Lung (tissue), 12 donors: ENCODE results near the gene NSA2. TPM values are rescaled to one million over a fixed set of nuclear protein-coding genes. Genes with fewer than 3 reads are reported as not detected.
"Not testable (repeated sequence)": the region's sequence is repeated elsewhere in the genome, so short reads cannot be mapped to it uniquely, and the experiment has no call there.

Experiments
- ATAC-seq: fragments of 200-7000 bp; cut with Tn5 transposase; one replicate; pipeline ENCODE4 v1.9.1; 2020; ENCODE audit warnings: moderate number of reproducible peaks; ENCODE audit not compliant: insufficient read depth, low FRiP score
- DNase-seq, 3 donors: peaks; one replicate each; pipeline ENCODE4 v3.0.0-alpha.2; 2013 to 2017
- H3K27ac ChIP-seq, 2 donors: one replicate each; pipeline ENCODE4 v1.5.1; 2013; ENCODE audit warnings: mild to moderate bottlenecking in 2 of 2, moderate library complexity in 2 of 2, control low read depth in 1 of 2, inconsistent platforms in 1 of 2, low read depth in 1 of 2, low read length in 1 of 2
- H3K27me3 ChIP-seq, 3 donors: one replicate each; pipeline ENCODE4 v1.5.1; 2013; ENCODE audit warnings: low read length in 2 of 3; ENCODE audit not compliant: control insufficient read depth in 3 of 3, insufficient read depth in 3 of 3
- H3K36me3 ChIP-seq, 4 donors: one replicate each; pipeline ENCODE4 v1.5.1; 2013; ENCODE audit warnings: low read length in 4 of 4, mild to moderate bottlenecking in 1 of 4, moderate library complexity in 1 of 4; ENCODE audit not compliant: control insufficient read depth in 4 of 4, insufficient read depth in 4 of 4
- H3K4me1 ChIP-seq, 5 donors: one replicate each; pipeline ENCODE4 v1.5.1; 2013; ENCODE audit warnings: low read length in 5 of 5, mild to moderate bottlenecking in 2 of 5, moderate library complexity in 1 of 5; ENCODE audit not compliant: control insufficient read depth in 5 of 5, insufficient read depth in 5 of 5
- H3K4me3 ChIP-seq: one replicate; pipeline ENCODE4 v1.5.1; 2013; ENCODE audit warnings: mild to moderate bottlenecking, control low read depth, moderate library complexity
- H3K9ac ChIP-seq, 2 donors: one replicate each; pipeline ENCODE4 v1.5.1; 2013; ENCODE audit warnings: low read length in 2 of 2, control low read depth in 1 of 2; ENCODE audit not compliant: insufficient read depth in 1 of 2
- H3K9me3 ChIP-seq, 4 donors: one replicate each; pipeline ENCODE4 v1.5.1; 2013; ENCODE audit warnings: low read length in 3 of 4, mild to moderate bottlenecking in 1 of 4, moderate library complexity in 1 of 4; ENCODE audit not compliant: control insufficient read depth in 4 of 4, insufficient read depth in 3 of 4
- CTCF ChIP-seq: IDR thresholded peaks from 2 replicates; pipeline ENCODE4 v1.5.1; 2012; ENCODE audit warnings: mild to moderate bottlenecking; ENCODE audit errors: control extremely low read depth, extremely low read depth
- WGBS, 2 donors: extraction: QIAGEN DNeasy Blood & Tissue Kit; methylation state at CpG; one replicate each; pipeline ENCODE4 v1.1.7; 2013; 5-methylcytosine and 5-hydroxymethylcytosine counted together
- polyA plus RNA-seq, 2 donors: library from polyadenylated mRNA; stranded (reverse); fragments of 200-250 nt; gene quantifications; one replicate each; pipeline ENCODE4 v1.2.1, GENCODE V29; 2013
- total RNA-seq, 2 donors: library from RNA; depleted of rRNA in 1 of 2; stranded (reverse); fragments of >200 nt in 1 of 2; gene quantifications; one replicate each; pipeline ENCODE4 v1.2.1, GENCODE V29; 2014 to 2021
- donor health status: control.
- donor health status: control.
- donor health status: Bipolar disorder and iron deficiency.
- donor health status: healthy.
- donor health status: DM: yes; HTN: yes; CAD: no.

Gene NSA2
- total and polyA plus RNA-seq, 4 donors = 34.4 to 85.6 (median 72.5) TPM

- H3K27ac ChIP-seq = no peak overlapping the region
- H3K36me3 ChIP-seq = peaks cover 7 to 15% (median 10%) of the 10 kb centered on the region in 4 donors
- H3K9ac ChIP-seq = no peak overlapping the region
- no peaks in the 10 kb centered on the region for H3K27me3 ChIP-seq
- H3K4me1 ChIP-seq = no peaks in the 10 kb centered on the region
- H3K4me3 ChIP-seq = no peak overlapping the region
- 91 to 93% methylated on average over 2 of the region's 2 CpGs for WGBS, 2 donors
- no peaks in the 10 kb centered on the region for H3K9me3 ChIP-seq
- no peak for ATAC-seq
- DNase-seq = no peak
- TF ChIP-seq CTCF = no peak
Observed at GRCh38 chr5:74778609-74779008, 11.6 kb downstream of the NSA2 start.

- H3K9me3 ChIP-seq = no peaks in the 10 kb centered on the region
- DNase-seq (no peak), ATAC-seq (no peak)
- no peak overlapping the region for H3K4me3 ChIP-seq
- WGBS, 2 donors = 92 to 93% methylated on average over 6 of the region's 6 CpGs
- TF ChIP-seq CTCF = no peak
- no peaks in the 10 kb centered on the region for H3K36me3 ChIP-seq
- H3K9ac ChIP-seq = no peak overlapping the region
- peaks cover 0 to 2% (median 0%) of the 10 kb centered on the region in 5 donors for H3K4me1 ChIP-seq
- H3K27ac ChIP-seq = no peak overlapping the region
- H3K27me3 ChIP-seq = no peaks in the 10 kb centered on the region
Observed at GRCh38 chr5:74786851-74787250, 19.8 kb downstream of the NSA2 start.

GRCh38 chr5:74787424-74787823, 20.4 kb downstream of the NSA2 start:
- ATAC-seq (no peak), DNase-seq (no peak)
- H3K27ac ChIP-seq = no peak overlapping the region
- no peak overlapping the region for H3K9ac ChIP-seq
- H3K36me3 ChIP-seq = no peaks in the 10 kb centered on the region
- 93 to 97% methylated on average over 6 of the region's 6 CpGs for WGBS, 2 donors
- H3K4me1 ChIP-seq = peaks cover 0 to 2% (median 0%) of the 10 kb centered on the region in 5 donors
- TF ChIP-seq CTCF = no peak
- H3K4me3 ChIP-seq = no peak overlapping the region
- H3K27me3 ChIP-seq = no peaks in the 10 kb centered on the region
- no peaks in the 10 kb centered on the region for H3K9me3 ChIP-seq

GRCh38 chr5:74791669-74792068, 24.6 kb downstream of the NSA2 start:
- not testable (repeated sequence) for H3K4me3 ChIP-seq, H3K4me1 ChIP-seq, DNase-seq, H3K27ac ChIP-seq, H3K27me3 ChIP-seq, ATAC-seq, H3K9ac ChIP-seq, H3K36me3 ChIP-seq, H3K9me3 ChIP-seq
- WGBS, 2 donors = 96 to 98% methylated on average over 3 of the region's 3 CpGs
